OCI-LY7 (cell line): ENCODE measurements around the gene RPL18. TPM values are rescaled to one million over a fixed set of nuclear protein-coding genes. Genes with fewer than 3 reads are reported as not detected.

Source experiments
- BruUV-seq: library from RNA; stranded (reverse); fragments of 400-500 nt; replicated peaks from 2 replicates; lab custom pipeline; 2021; lab: Mats Ljungman, UMichigan
- CTCF ChIA-PET: fragments of 300-600 bp; sonication (Branson Sonifier 250); formaldehyde crosslinking; loops from one replicate; lab custom pipeline; 2022; ENCODE audit warnings: antibody characterized with exemption; ENCODE audit not compliant: unreplicated experiment; lab: Charles Lee
- POLR2A ChIA-PET: fragments of 300-600 bp; sonication (Branson Sonifier 250); formaldehyde crosslinking; loops from one replicate; lab custom pipeline; 2022; ENCODE audit warnings: antibody characterized with exemption; lab: Charles Lee
- DNase-seq: peaks from one replicate; pipeline ENCODE4 v3.0.0-alpha.2; 2015; ENCODE audit warnings: low spot score
- H2AFZ ChIP-seq: fragments of 200-600 bp; sonication (generic), shearing (Covaris generic); 2 replicates; pipeline ENCODE4 v1.6.1; 2014; ENCODE audit warnings: mild to moderate bottlenecking, antibody characterized with exemption, low read length, moderate library complexity
- H3K27ac ChIP-seq: fragments of 200-600 bp; sonication (generic); 2 replicates; pipeline ENCODE4 v1.5.1; 2014; ENCODE audit warnings: mixed run types, low read depth, mild to moderate bottlenecking, moderate library complexity, low read length, inconsistent platforms; ENCODE audit not compliant: poor library complexity, severe bottlenecking
- H3K36me3 ChIP-seq: fragments of 200-600 bp; sonication (generic); 2 replicates; pipeline ENCODE4 v1.6.1; 2014; ENCODE audit warnings: mild to moderate bottlenecking, antibody characterized with exemption, low read length, moderate library complexity, mixed read lengths; ENCODE audit not compliant: insufficient read depth
- H3K4me1 ChIP-seq: fragments of 200-600 bp; sonication (generic); 2 replicates; pipeline ENCODE4 v1.5.1; 2014; ENCODE audit warnings: mild to moderate bottlenecking, low read length; ENCODE audit not compliant: insufficient read depth, poor library complexity, severe bottlenecking
- H3K4me2 ChIP-seq: fragments of 200-600 bp; sonication (generic); 2 replicates; pipeline ENCODE4 v1.6.1; 2014; ENCODE audit warnings: mild to moderate bottlenecking, low read length
- H3K4me3 ChIP-seq: fragments of 200-600 bp; sonication (generic); 2 replicates; pipeline ENCODE4 v1.5.1; 2014; ENCODE audit warnings: mild to moderate bottlenecking, low read depth, low read length; ENCODE audit not compliant: poor library complexity, severe bottlenecking
- H3K79me2 ChIP-seq: fragments of 200-600 bp; sonication (generic); 2 replicates; pipeline ENCODE4 v1.6.1; 2016; ENCODE audit warnings: low read depth, mild to moderate bottlenecking, low read length, moderate library complexity, mixed read lengths; ENCODE audit not compliant: insufficient read depth
- H3K9me2 ChIP-seq: fragments of 200-600 bp; sonication (generic); 2 replicates; pipeline ENCODE4 v1.6.1; 2016; ENCODE audit warnings: mild to moderate bottlenecking, low read length, mixed read lengths; ENCODE audit not compliant: insufficient read depth
- H3K9me3 ChIP-seq: fragments of 200-600 bp; sonication (generic); 2 replicates; pipeline ENCODE4 v1.6.1; 2014; ENCODE audit warnings: mild to moderate bottlenecking, mixed run types, low read length, mixed read lengths
- H4K20me1 ChIP-seq: fragments of 200-600 bp; sonication (generic); 2 replicates; pipeline ENCODE4 v1.6.1; 2014; ENCODE audit warnings: mild to moderate bottlenecking, antibody characterized with exemption, low read length, moderate library complexity, mixed read lengths; ENCODE audit not compliant: insufficient read depth
- EZH2phosphoT487 ChIP-seq: fragments of 200-600 bp; sonication (generic); IDR thresholded peaks from 2 replicates; pipeline ENCODE4 v1.6.1; 2018; ENCODE audit warnings: low read depth, borderline replicate concordance, mild to moderate bottlenecking, mixed run types, antibody characterized with exemption, low read length, moderate library complexity, mixed read lengths
- intact Hi-C: fragments of 100-400 bp; cut with micrococcal nuclease; formaldehyde crosslinking; loops from one replicate; pipeline ENCODE4 v1.10.0; 2022; ENCODE audit not compliant: unreplicated experiment
- total RNA-seq, 2 experiments: library from RNA; depleted of rRNA in 1 of 2; stranded (reverse); fragments of >200 nt in 1 of 2; shearing (Covaris generic) in 1 of 2; gene quantifications; 2 replicates each; pipeline ENCODE4 v1.2.3, GENCODE V29; 2014 to 2022
- TF ChIP-seq, protein P1 (sequence below): fragments of 200-600 bp; sonication (generic); conservative IDR thresholded peaks from 2 replicates; pipeline ENCODE4 v1.5.1; 2014; ENCODE audit warnings: mild to moderate bottlenecking, antibody characterized with exemption, low read length, moderate library complexity, mixed read lengths

Gene RPL18
- total RNA-seq, 2 experiments from 2014 or later, result 1,333 to 5,064 TPM

DNA sequence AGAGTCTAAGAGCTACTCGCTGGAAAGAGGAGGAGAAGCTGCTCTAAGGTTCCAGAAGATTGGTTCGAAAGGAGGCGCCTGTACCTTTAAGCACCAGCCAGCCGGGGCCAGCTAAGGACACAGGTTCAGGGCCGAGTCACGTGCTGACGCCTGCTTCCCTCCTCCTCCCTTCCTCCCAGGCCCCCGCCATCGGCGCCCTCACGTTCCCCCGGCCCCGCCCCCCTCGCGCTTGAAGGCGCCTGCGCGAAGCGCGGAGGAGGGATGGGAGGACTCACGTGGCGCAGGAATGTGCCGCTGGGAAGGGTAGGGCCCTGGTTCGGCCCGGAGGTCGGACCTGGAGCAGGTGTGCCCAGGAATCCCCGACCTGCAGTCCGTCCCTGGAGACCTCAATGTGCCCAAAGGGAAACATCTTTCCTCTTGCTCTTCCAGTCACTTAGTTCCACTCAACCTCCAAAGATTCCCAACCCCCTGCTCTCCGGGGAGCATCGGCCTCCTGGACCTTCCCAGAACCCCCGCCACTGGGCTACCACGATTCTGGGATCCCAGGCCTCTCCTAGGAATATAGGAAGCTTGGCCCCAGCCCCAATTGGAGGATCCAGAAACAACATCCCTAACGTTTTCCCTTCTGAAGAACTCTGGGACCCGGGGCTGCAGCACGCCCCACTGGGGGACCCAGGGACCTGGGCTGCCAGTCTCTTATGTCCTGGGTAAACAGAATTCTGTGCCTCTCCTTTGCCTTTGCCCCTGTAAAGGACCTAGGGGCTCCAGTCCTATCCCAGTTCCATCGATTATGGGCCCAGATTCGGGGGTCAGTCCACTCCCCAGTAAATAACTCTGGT lies 15.7 kb upstream of the RPL18 start:
- ChIA-PET CTCF (interaction anchor here (0.8 to 1.1 kb wide), 2 partner anchors 11 to 132 kb away, joined by 3 read pairs; no protein-coding TSS in a partner anchor), POLR2A (interaction anchor here (1.2 to 1.8 kb wide), 2 partner anchors 16 to 18 kb away, joined by 3 to 6 read pairs; partner anchors contain the start of genes RPL18 and SPHK2)
- Histone ChIP-seq H3K9me2 (no peaks in the 10 kb centered on the region), H3K4me2 (peak overlapping the region; percentile 97), H3K36me3 (peaks cover 19% of the 10 kb centered on the region; the same call in 1 of the 2 replicates), H2AFZ (peak overlapping the region; percentile 43; the same call in 1 of the 2 replicates), H3K27ac (peak overlapping the region; percentile 82), H3K79me2 (no peaks in the 10 kb centered on the region; the same call in 1 of the 2 replicates), H3K4me3 (peak overlapping the region; percentile 76), H3K9me3 (no peaks in the 10 kb centered on the region), H3K4me1 (peaks cover 46% of the 10 kb centered on the region), H4K20me1 (no peaks in the 10 kb centered on the region)
- TF ChIP-seq, protein P1, sequence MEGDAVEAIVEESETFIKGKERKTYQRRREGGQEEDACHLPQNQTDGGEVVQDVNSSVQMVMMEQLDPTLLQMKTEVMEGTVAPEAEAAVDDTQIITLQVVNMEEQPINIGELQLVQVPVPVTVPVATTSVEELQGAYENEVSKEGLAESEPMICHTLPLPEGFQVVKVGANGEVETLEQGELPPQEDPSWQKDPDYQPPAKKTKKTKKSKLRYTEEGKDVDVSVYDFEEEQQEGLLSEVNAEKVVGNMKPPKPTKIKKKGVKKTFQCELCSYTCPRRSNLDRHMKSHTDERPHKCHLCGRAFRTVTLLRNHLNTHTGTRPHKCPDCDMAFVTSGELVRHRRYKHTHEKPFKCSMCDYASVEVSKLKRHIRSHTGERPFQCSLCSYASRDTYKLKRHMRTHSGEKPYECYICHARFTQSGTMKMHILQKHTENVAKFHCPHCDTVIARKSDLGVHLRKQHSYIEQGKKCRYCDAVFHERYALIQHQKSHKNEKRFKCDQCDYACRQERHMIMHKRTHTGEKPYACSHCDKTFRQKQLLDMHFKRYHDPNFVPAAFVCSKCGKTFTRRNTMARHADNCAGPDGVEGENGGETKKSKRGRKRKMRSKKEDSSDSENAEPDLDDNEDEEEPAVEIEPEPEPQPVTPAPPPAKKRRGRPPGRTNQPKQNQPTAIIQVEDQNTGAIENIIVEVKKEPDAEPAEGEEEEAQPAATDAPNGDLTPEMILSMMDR, result no peak
- TF ChIP-seq EZH2phosphoT487, result no peak
- intact Hi-C loops, result loop anchor here (5.0 to 10.0 kb wide), 2 partner anchors 860 to 1043 kb away; partner anchors contain the start of genes PRMT1 and RPS11
- BruUV-seq, result no TSS peak
- peak; percentile 97 for DNase-seq

DNA sequence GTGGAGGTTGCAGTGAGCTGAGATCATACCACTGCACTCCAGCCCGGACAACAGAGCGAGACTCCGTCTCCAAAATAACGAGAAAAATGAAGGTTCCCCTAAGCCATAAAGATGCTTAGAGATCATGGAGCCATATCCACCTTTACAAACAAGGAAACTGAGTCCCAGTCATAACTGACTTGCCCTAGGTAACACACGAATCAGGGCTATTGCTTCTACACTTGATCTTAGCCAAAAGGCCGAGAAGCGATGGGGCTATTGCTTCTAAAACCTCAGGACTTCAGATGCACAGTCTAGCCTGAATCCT lies 15.0 kb upstream of the RPL18 start:
- Histone ChIP-seq H3K4me2 (peak overlapping the region; percentile 97), H3K79me2 (no peaks in the 10 kb centered on the region; the same call in 1 of the 2 replicates), H4K20me1 (no peaks in the 10 kb centered on the region), H2AFZ (peak overlapping the region; percentile 40; the same call in 1 of the 2 replicates), H3K9me2 (no peaks in the 10 kb centered on the region), H3K4me1 (peaks cover 43% of the 10 kb centered on the region), H3K4me3 (peak overlapping the region; percentile 76), H3K36me3 (peaks cover 25% of the 10 kb centered on the region; the same call in 1 of the 2 replicates), H3K27ac (peak overlapping the region; percentile 82), H3K9me3 (no peaks in the 10 kb centered on the region)
- ChIA-PET CTCF (interaction anchor here (0.8 to 1.1 kb wide), 2 partner anchors 10 to 132 kb away, joined by 3 read pairs; no protein-coding TSS in a partner anchor), POLR2A (interaction anchor here (1.2 to 1.8 kb wide), 2 partner anchors 15 to 17 kb away, joined by 3 to 6 read pairs; partner anchors contain the start of genes RPL18 and SPHK2)
- no peak for DNase-seq
- TF ChIP-seq, protein P1, result no peak
- TF ChIP-seq EZH2phosphoT487, result no peak
- no TSS peak for BruUV-seq
- intact Hi-C loops, result loop anchor here (10.0 kb wide), 1 partner anchor 861 kb away; the partner anchor contains the start of gene RPS11
